Psoas muscle (tissue), 8 donors: ENCODE results near the gene NBPF6. TPM values are rescaled to one million over a fixed set of nuclear protein-coding genes. Genes with fewer than 3 reads are reported as not detected.
"Not testable (repeated sequence)": the region's sequence is repeated elsewhere in the genome, so short reads cannot be mapped to it uniquely, and the experiment has no call there.

Experiments used
- ATAC-seq, 4 donors: fragments of 200-7000 bp; cut with Tn5 transposase; one replicate each; pipeline ENCODE4 v1.9.1; 2020; ENCODE audit warnings: moderate library complexity in 3 of 4, mild to moderate bottlenecking in 2 of 4
- DNase-seq, 2 donors: peaks; one replicate each; pipeline ENCODE4 v3.0.0-alpha.2; 2020
- H3K27ac ChIP-seq: fragments of 200-600 bp; one replicate; pipeline ENCODE4 v1.8.0; 2022
- H3K27me3 ChIP-seq, 3 donors: fragments of 200-600 bp in 1 of 3; one replicate each; pipeline versions ENCODE4 v1.6.1 to v1.8.0; 2013 to 2022; ENCODE audit warnings: low read length in 2 of 3, mild to moderate bottlenecking in 2 of 3, moderate library complexity in 1 of 3; ENCODE audit not compliant: insufficient read depth in 3 of 3
- H3K36me3 ChIP-seq, 2 donors: fragments of 200-600 bp in 1 of 2; one replicate each; pipeline versions ENCODE4 v1.6.1 to v1.8.0; 2013 to 2022; ENCODE audit warnings: low read depth in 1 of 2, mild to moderate bottlenecking in 1 of 2, moderate library complexity in 1 of 2; ENCODE audit not compliant: insufficient read depth in 1 of 2
- H3K4me1 ChIP-seq: fragments of 200-600 bp; one replicate; pipeline ENCODE4 v1.8.0; 2022
- H3K4me3 ChIP-seq: fragments of 200-600 bp; one replicate; pipeline ENCODE4 v1.8.0; 2022; ENCODE audit warnings: mild to moderate bottlenecking
- H3K9me3 ChIP-seq: fragments of 200-600 bp; one replicate; pipeline ENCODE4 v1.8.0; 2022
- WGBS, 3 donors: extraction: QIAGEN DNeasy Blood & Tissue Kit; methylation state at CpG; one replicate each; pipeline versions ENCODE4 v1.1.6 to v1.1.7; 2013; 5-methylcytosine and 5-hydroxymethylcytosine counted together
- intact Hi-C, 2 donors: fragments of 100-400 bp; cut with DNase I; formaldehyde crosslinking; loops; one replicate each; pipeline versions ENCODE4 v1.11.0 to v1.14.2; 2022
- long read RNA-seq, 2 donors: library from polyadenylated mRNA; unstranded; transcript quantifications; one replicate each; pipeline ENCODE4 v2.0.0, GENCODE V29; 2021
- polyA plus RNA-seq, 3 donors: library from polyadenylated mRNA; stranded (reverse); fragments of 200-250 nt; gene quantifications; one replicate each; pipeline ENCODE4 v1.2.3, GENCODE V29; 2013
- total RNA-seq, 4 donors: library from RNA; stranded (reverse); fragmentation: NEBNext Ultra II Directional in 2 of 4; extraction: Animal tissue kit (Norgen Biotek cat#: 25700) in 2 of 4; gene quantifications; one replicate each; pipeline versions ENCODE4 v1.2.1 to v1.2.4, GENCODE V29; 2021 to 2023
- donor health status: healthy with polysubstance abuse.
- donor health status: DM: no; HTN: no; CAD: no; lungs with moderate emphysema.
- donor health status: Bipolar disorder and iron deficiency.
- donor health status: healthy.
- donor health status: DM: yes; HTN: yes; CAD: no.
- donor health status: DM: no; HTN: no; CAD: no.
- donor health status: DM: no; HTN: no; CAD: no.
- donor health status: DM: yes; HTN: yes; CAD: no.

Gene NBPF6
- not detected for total RNA-seq
- polyA plus RNA-seq = not detected
- long read RNA-seq, donor 1 = 0 reads
- long read RNA-seq, donor 2 = 0 reads

DNA sequence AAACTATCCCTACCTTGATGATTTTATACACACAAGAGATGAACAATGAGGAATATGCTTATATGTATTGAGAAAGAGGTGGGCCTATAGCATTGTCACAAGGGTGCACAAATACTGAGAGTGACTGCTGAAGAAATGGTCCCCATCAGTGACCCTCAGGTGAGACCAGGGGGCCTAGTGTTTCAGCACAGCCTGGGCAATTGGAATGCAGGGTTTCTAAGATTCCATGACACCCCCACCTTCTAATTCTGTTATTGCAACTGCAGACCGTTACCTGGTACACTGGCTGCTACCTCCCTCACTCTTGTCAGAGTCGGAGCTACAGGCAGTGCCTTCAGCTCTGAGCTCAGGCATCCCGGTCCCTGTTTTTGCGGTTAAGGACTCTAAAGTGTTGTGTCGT, at the start of gene NBPF6:
TSS of gene NBPF6 (plus strand) at position 301 of the 400 bp plus-strand sequence. CDS start 259 bp downstream, outside the sequence.
- H3K27ac ChIP-seq, H3K9me3 ChIP-seq, H3K4me1 ChIP-seq, H3K36me3 ChIP-seq, ATAC-seq, H3K27me3 ChIP-seq, intact Hi-C loops, DNase-seq, H3K4me3 ChIP-seq: not testable (repeated sequence)
- WGBS, 3 donors = 83% methylated on average over 1 of the region's 5 CpGs; no CpG with 5 or more reads in 2 of the 3 donors

DNA sequence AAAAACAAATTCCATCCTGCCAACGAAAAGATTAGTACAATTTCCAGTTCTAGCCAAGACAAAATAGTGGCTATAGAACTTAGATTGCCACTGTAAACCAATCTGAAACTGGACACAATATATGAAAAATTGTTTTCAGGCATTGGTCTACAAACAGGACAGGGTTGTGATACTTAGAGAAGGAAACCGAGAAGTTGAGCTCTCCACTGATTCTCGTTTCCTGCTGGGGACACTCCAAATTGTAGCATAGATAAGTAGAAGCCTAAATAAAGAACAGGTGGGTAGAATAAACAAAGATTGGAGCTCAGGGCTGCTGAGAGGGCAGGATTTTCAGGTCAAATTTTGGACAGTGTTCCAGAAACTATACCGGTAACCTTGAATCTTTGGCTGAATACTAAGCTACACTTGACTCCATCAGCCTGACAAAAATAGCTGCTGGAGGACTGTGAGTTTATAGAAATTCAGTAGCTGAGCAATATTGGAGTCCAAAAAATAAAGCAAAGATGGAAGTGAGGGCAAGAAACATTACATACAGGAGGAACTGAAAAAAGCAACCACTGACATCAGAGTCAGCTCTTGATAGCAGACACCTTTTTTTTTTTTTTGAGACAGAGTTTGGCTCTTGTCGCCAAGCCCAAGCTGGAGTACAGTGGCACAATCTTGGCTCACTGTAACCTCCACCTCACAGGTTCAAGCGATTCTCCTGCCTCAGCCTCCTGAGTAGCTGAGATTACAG, 38.9 kb upstream of the NBPF6 start:
- H3K27me3 ChIP-seq, H3K9me3 ChIP-seq, DNase-seq, H3K4me3 ChIP-seq, H3K27ac ChIP-seq, intact Hi-C loops, H3K36me3 ChIP-seq, H3K4me1 ChIP-seq, ATAC-seq: not testable (repeated sequence)
- WGBS, 3 donors = no CpG with 5 or more reads among the region's 6 CpGs

DNA sequence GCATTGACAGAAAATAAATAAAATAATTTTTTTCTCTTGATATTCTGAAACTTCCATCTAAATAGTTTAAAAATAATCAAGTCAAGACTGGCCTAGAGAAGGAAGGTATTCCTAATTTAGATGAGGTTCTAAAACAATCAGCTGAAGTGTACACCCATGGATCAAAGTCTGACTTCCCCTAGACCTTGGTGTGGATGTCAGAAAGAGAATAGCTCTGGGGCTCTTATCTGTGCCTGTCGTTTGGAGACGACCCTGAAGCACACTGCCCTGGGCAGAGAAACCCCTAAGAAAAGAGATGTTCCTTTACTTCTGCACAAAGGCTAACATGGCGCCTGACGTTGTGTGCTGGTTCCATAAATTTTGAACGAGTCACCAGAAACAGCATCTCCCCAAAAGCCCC, 30.0 kb upstream of the NBPF6 start:
- not testable (repeated sequence) for ATAC-seq, H3K27me3 ChIP-seq
- no CpG with 5 or more reads among the region's 5 CpGs for WGBS, 3 donors

DNA sequence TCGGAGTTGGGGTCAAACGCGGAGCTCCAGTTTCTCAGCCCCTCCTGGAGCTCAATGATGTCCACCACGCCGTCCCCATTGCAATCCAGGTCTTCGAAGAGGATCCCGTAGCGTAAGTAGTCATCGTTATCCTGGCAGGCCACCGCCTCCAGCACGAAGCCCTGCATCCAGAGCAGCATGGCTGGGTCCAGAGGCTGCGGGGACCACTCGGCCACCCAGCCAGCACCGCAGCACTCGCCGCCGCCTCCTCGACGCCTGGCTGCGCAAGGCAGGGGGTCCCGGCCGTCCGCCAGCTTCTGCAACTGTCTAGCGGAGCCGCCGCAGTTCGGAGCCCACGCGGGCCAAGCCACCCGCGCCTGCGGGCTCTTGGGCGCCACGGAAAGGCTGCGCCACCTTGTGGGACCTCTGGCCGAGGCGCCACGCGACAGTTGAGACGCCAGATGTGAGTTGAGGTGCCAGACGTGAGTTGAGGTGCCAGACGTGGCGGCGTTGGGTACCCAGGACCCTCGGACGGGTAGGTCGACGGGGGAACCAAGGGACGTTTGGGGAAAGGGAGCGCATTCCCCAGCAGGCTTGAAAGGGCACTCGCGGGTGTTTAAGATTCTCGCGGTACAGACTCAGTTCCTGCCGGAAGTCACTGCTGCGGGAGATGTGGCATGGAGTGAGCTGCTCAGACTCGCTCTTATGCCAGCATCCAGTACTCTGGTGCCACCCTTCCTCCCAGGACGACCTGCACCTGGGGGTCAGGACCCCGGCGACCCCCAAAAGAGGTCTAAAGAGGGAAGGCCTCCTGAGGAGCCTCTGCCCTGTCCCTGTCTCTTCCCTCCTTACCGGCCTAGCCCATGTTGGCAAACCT, 28.9 kb upstream of the NBPF6 start:
- H3K4me3 ChIP-seq, H3K36me3 ChIP-seq, H3K4me1 ChIP-seq, ATAC-seq, intact Hi-C loops, H3K27me3 ChIP-seq, H3K9me3 ChIP-seq, DNase-seq, H3K27ac ChIP-seq: not testable (repeated sequence)
- no CpG with 5 or more reads among the region's 61 CpGs for WGBS, 3 donors

More for the DNA sequence above, 30.0 kb upstream of the NBPF6 start:
- H3K9me3 ChIP-seq, H3K27ac ChIP-seq, H3K36me3 ChIP-seq, H3K4me3 ChIP-seq, DNase-seq, intact Hi-C loops, H3K4me1 ChIP-seq: not testable (repeated sequence)

- H3K4me3 ChIP-seq, intact Hi-C loops, H3K4me1 ChIP-seq, H3K27ac ChIP-seq, DNase-seq, H3K27me3 ChIP-seq, ATAC-seq, H3K36me3 ChIP-seq, H3K9me3 ChIP-seq: not testable (repeated sequence)
- 47 to 54% methylated on average over 1 of the region's 1 CpG; no CpG with 5 or more reads in 1 of the 3 donors for WGBS, 3 donors
Measured at GRCh38 chr1:108426877-108427276, 23.3 kb upstream of the NBPF6 start.

GRCh38 chr1:108432002-108432401, 18.1 kb upstream of the NBPF6 start:
- H3K9me3 ChIP-seq, H3K4me3 ChIP-seq, intact Hi-C loops, H3K36me3 ChIP-seq, H3K4me1 ChIP-seq, DNase-seq, H3K27ac ChIP-seq, ATAC-seq, H3K27me3 ChIP-seq: not testable (repeated sequence)
- WGBS, 3 donors = no CpG with 5 or more reads among the region's 11 CpGs

DNA sequence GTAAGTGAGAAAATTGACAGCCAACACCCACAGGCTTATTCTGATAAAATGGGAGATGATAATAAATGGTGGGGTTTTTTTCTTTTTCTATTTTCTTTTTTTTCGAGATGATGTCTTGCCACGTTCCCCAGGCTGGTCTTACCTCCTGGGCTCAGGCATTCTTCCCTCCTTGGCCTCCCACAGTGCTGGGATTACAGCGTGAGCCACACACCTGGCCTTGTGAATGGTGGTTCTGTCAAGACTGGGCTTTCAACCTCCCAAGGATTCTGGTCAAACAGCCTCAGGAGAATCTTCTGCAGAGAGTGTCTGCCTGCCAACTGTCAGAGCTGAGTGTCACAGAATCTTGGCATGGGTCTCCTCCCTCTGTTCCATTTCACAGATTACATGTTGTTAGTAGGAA, 16.7 kb upstream of the NBPF6 start:
- intact Hi-C loops, DNase-seq: not testable (repeated sequence)

DNA sequence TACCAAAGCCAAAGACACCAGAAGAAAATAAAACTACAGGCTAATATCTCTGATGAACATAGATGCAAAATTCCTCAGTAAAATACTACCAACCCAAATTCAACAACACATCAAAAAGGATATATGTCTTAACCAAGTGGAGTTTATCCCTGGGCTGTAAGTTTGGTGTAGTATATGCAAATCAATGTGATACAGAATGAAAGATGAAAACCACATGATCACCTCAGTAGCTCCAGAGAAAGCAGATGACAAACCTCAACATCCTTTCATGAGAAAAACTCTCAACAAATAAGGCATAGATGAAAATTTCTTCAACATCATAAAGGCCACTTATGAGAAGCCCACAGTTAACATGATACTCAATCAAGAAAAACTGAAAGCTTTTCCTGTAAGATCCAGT, 11.6 kb upstream of the NBPF6 start:
- DNase-seq, H3K27ac ChIP-seq, H3K4me3 ChIP-seq, H3K36me3 ChIP-seq, H3K27me3 ChIP-seq, intact Hi-C loops, ATAC-seq, H3K9me3 ChIP-seq, H3K4me1 ChIP-seq: not testable (repeated sequence)

More for the DNA sequence above, 16.7 kb upstream of the NBPF6 start:
- not testable (repeated sequence) for H3K36me3 ChIP-seq, H3K27me3 ChIP-seq, H3K27ac ChIP-seq, H3K4me3 ChIP-seq, ATAC-seq, H3K4me1 ChIP-seq, H3K9me3 ChIP-seq
- no CpG with 5 or more reads among the region's 3 CpGs for WGBS, 3 donors

DNA sequence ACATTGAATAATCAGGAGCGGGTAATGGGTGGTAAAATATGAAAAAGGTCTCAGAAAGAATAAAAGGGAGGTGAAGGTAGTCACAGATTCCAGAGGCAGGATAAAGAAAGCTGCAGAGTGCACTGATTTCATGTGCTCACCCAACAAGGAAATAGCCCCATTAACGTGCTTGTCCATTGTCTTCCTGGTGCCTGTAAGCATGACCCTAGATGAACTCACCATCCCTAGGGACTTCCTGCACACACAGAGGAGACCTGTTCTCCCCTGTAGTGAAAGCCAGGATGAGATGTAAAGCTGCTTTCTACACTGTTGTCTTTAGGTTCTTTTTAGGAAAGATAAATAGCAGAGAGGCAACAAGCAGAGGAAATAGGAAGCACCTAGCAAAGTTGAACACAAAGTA, 4.4 kb downstream of the NBPF6 start:
- H3K4me3 ChIP-seq, intact Hi-C loops, H3K4me1 ChIP-seq, H3K27me3 ChIP-seq, H3K9me3 ChIP-seq, H3K27ac ChIP-seq, H3K36me3 ChIP-seq, DNase-seq, ATAC-seq: not testable (repeated sequence)
- no CpG with 5 or more reads among the region's 2 CpGs for WGBS, 3 donors

GRCh38 chr1:108458661-108459060, 8.5 kb downstream of the NBPF6 start:
- H3K9me3 ChIP-seq, H3K27ac ChIP-seq, intact Hi-C loops, H3K36me3 ChIP-seq, DNase-seq, H3K4me3 ChIP-seq, H3K27me3 ChIP-seq, ATAC-seq, H3K4me1 ChIP-seq: not testable (repeated sequence)
- no CpG with 5 or more reads among the region's 2 CpGs for WGBS, 3 donors

GRCh38 chr1:108461758-108462157, 11.6 kb downstream of the NBPF6 start:
- H3K4me1 ChIP-seq, intact Hi-C loops, H3K27me3 ChIP-seq, ATAC-seq, H3K9me3 ChIP-seq, DNase-seq, H3K27ac ChIP-seq, H3K36me3 ChIP-seq, H3K4me3 ChIP-seq: not testable (repeated sequence)
- WGBS, 3 donors = no CpG with 5 or more reads among the region's 3 CpGs
